H1 (cell line): ENCODE measurements around the gene ATXN2L. TPM values are rescaled to one million over a fixed set of nuclear protein-coding genes. Genes with fewer than 3 reads are reported as not detected.

Experiments used
- BACH1 ChIP-seq: IDR thresholded peaks from 2 replicates; pipeline ENCODE4 v1.6.1; 2012; ENCODE audit warnings: low read length, improper control_type of control experiment
- EGR1 ChIP-seq: IDR thresholded peaks from 2 replicates; pipeline ENCODE4 v1.6.1; 2011; ENCODE audit warnings: low read depth, low read length, borderline replicate concordance
- NANOG ChIP-seq: IDR thresholded peaks from 2 replicates; pipeline ENCODE4 v1.6.1; 2011; ENCODE audit warnings: low read length, low read depth, mild to moderate bottlenecking, inconsistent platforms; ENCODE audit not compliant: insufficient read depth, poor library complexity, severe bottlenecking
- RAD21 ChIP-seq, 2 experiments: IDR thresholded peaks in 1 of 2; conservative IDR thresholded peaks in 1 of 2; 2 replicates each; pipeline ENCODE4 v1.6.1; 2011; ENCODE audit warnings: low read depth in 2 of 2, low read length in 2 of 2, improper control_type of control experiment in 1 of 2, inconsistent platforms in 1 of 2, mild to moderate bottlenecking in 1 of 2, moderate library complexity in 1 of 2
- RXRA ChIP-seq: IDR thresholded peaks from 2 replicates; pipeline ENCODE4 v1.6.1; 2011; ENCODE audit warnings: low read depth, mild to moderate bottlenecking, low read length, moderate library complexity; ENCODE audit not compliant: insufficient read depth
- TBP ChIP-seq: IDR thresholded peaks from 2 replicates; pipeline ENCODE4 v1.6.1; 2011; ENCODE audit warnings: low read depth, low read length, improper control_type of control experiment
- polyA plus RNA-seq, 7 experiments: library from polyadenylated mRNA; depleted of rRNA in 3 of 7; stranded (reverse) in 5 of 7; unstranded in 2 of 7; fragments of >200 nt in 5 of 7; fragments of 200-250 nt in 2 of 7; gene quantifications; 1 replicate in 5 of 7; 2 replicates in 1 of 7; 4 replicates in 1 of 7; pipeline versions ENCODE4 v1.2.1 to v1.2.3, GENCODE V29; 2011 to 2013; ENCODE audit warnings: missing spikeins in 2 of 7, mixed read lengths in 2 of 7
- total RNA-seq: library from RNA; stranded (reverse); fragmentation: NEBNext Ultra II Directional; extraction: Animal tissue kit (Norgen Biotek cat#: 25700); gene quantifications from 2 replicates; pipeline ENCODE4 v1.2.1, GENCODE V29; 2021
- TF ChIP-seq, protein P1 (sequence below): IDR thresholded peaks from 2 replicates; pipeline ENCODE4 v1.6.1; 2012; ENCODE audit warnings: low read length, inconsistent platforms
- TF ChIP-seq, protein P2 (sequence below): IDR thresholded peaks from 2 replicates; pipeline ENCODE4 v1.6.1; 2011; ENCODE audit warnings: low read length, improper control_type of control experiment

ATXN2L gene
- total and polyA plus RNA-seq, 2 of the 8 experiments (the other 6 are each of a cell fraction or from before 2014, with no cell fraction given): 79.1 to 227 TPM

DNA sequence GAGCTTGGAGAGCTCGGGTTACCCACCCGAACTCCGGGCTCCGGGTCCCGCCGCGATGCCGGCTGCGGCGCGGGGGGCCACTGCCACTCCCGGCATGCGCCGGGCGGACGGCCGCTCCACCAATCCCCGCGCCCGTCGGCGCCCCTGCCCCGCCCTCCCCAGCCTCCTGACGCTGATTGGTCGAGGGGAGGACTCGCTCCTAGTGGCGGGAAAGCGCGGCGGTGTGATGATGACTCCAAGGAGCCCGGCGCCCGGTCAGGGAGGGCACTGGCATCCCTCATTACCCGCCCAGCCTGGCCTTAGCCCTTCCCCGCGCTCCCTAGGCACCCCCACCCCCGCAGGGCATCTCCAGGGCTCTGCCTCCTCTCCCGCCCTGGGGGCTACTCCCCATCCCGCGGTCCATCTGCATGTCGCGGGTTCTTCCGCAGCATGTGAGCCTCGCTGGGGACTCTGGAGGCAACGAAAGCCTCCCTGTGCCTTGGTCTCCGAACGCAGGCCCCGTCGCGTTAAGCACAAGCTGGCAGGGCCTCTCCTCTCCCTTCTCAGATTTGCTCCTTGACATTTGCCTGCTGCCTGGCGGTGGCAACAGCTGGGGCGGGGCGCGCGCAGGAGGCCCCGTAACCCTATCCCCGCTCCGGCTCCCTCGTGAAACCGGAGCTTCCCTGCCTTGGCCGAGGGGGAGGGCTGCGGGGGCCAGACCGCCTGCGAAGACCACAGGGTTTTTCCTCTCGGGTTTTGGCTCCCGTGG, 57.2 kb downstream of the ATXN2L start (continued):
- TF ChIP-seq, protein P1, sequence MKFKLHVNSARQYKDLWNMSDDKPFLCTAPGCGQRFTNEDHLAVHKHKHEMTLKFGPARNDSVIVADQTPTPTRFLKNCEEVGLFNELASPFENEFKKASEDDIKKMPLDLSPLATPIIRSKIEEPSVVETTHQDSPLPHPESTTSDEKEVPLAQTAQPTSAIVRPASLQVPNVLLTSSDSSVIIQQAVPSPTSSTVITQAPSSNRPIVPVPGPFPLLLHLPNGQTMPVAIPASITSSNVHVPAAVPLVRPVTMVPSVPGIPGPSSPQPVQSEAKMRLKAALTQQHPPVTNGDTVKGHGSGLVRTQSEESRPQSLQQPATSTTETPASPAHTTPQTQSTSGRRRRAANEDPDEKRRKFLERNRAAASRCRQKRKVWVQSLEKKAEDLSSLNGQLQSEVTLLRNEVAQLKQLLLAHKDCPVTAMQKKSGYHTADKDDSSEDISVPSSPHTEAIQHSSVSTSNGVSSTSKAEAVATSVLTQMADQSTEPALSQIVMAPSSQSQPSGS: no peak
- no peak for TF ChIP-seq RXRA
- TF ChIP-seq, protein P2, sequence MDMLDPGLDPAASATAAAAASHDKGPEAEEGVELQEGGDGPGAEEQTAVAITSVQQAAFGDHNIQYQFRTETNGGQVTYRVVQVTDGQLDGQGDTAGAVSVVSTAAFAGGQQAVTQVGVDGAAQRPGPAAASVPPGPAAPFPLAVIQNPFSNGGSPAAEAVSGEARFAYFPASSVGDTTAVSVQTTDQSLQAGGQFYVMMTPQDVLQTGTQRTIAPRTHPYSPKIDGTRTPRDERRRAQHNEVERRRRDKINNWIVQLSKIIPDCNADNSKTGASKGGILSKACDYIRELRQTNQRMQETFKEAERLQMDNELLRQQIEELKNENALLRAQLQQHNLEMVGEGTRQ: no peak
- TF ChIP-seq EGR1: no peak
- TF ChIP-seq TBP: no peak; the same call in 1 of the 2 replicates
- no peak for TF ChIP-seq NANOG
- TF ChIP-seq RAD21 (IDR thresholded peaks at IDR 0.05 in 1 of 2, conservative IDR thresholded peaks at IDR 0.05 in 1 of 2; ENCODE audit: low read depth in 2 of 2, low read length in 2 of 2): no peak
- TF ChIP-seq BACH1: no peak
